GM12878 (cell line): ENCODE measurements around the gene COL13A1. TPM values are rescaled to one million over a fixed set of nuclear protein-coding genes. Genes with fewer than 3 reads are reported as not detected.

Experiments used
- ATAC-seq: fragments of 200-7000 bp; cut with Tn5 transposase; 3 replicates; pipeline ENCODE4 v1.9.1; 2020; ENCODE audit warnings: mild to moderate bottlenecking, moderate library complexity
- BruUV-seq: library from RNA; stranded (reverse); fragments of 400-500 nt; replicated peaks from 2 replicates; lab custom pipeline; 2021; lab: Mats Ljungman, UMichigan
- CTCF ChIA-PET: fragments of 300-600 bp; sonication (Branson Sonifier 250); formaldehyde crosslinking; extraction: SDS; loops from one replicate; lab custom pipeline; 2021; ENCODE audit warnings: inconsistent platforms; lab: Yijun Ruan, JAX
- POLR2A ChIA-PET: fragments of 350-600 bp; formaldehyde crosslinking; extraction: SDS; loops from one replicate; lab custom pipeline; 2021; ENCODE audit warnings: inconsistent platforms; lab: Charles Lee
- RAD21 ChIA-PET: fragments of 300-600 bp; sonication (Branson Sonifier 250); formaldehyde crosslinking; loops from one replicate; lab custom pipeline; 2023; ENCODE audit warnings: antibody characterized with exemption; ENCODE audit not compliant: unreplicated experiment; lab: Charles Lee
- SMC1A ChIA-PET: fragments of 300-600 bp; sonication (Branson Sonifier 250); formaldehyde crosslinking; loops from one replicate; lab custom pipeline; 2023; ENCODE audit not compliant: unreplicated experiment, uncharacterized antibody; lab: Charles Lee
- DNase-seq: peaks from one replicate; pipeline ENCODE4 v3.0.0-alpha.2; 2011; ENCODE audit warnings: low read depth, low spot score
- FAIRE-seq: peaks from 3 replicates; lab custom pipeline; 2011; peaks lifted over from hg19 to GRCh38; lab: Jason Lieb, UNC
- H2AFZ ChIP-seq: 2 replicates; pipeline ENCODE4 v1.6.0; 2011; ENCODE audit warnings: low read depth, low read length, control low read depth; ENCODE audit not compliant: control insufficient read depth
- H3K27ac ChIP-seq: 2 replicates; pipeline ENCODE4 v1.5.1; 2011; ENCODE audit warnings: control low read depth; ENCODE audit not compliant: control insufficient read depth, insufficient read depth
- H3K27me3 ChIP-seq, 2 experiments: replicated peaks in 1 of 2; 2 replicates each; pipeline versions ENCODE4 v1.6.0 to v1.6.1; 2011; ENCODE audit warnings: low read length in 1 of 2; ENCODE audit not compliant: control insufficient read depth in 2 of 2, insufficient read depth in 2 of 2
- H3K36me3 ChIP-seq, 2 experiments: 2 replicates each; pipeline ENCODE4 v1.5.1; 2011; ENCODE audit warnings: low read length in 1 of 2; ENCODE audit not compliant: control insufficient read depth in 2 of 2, insufficient read depth in 2 of 2
- H3K4me1 ChIP-seq: 2 replicates; pipeline ENCODE4 v1.6.1; 2011; ENCODE audit warnings: mild to moderate bottlenecking, low read length, moderate library complexity, mixed read lengths; ENCODE audit not compliant: control insufficient read depth, insufficient read depth
- H3K4me2 ChIP-seq: 2 replicates; pipeline ENCODE4 v1.6.0; 2011; ENCODE audit warnings: control low read depth; ENCODE audit not compliant: control insufficient read depth, insufficient read depth
- H3K4me3 ChIP-seq: fragments of 200-600 bp; sonication (generic); 2 replicates; pipeline ENCODE4 v1.5.1; 2016
- H3K79me2 ChIP-seq: 2 replicates; pipeline ENCODE4 v1.6.0; 2011; ENCODE audit warnings: low read length; ENCODE audit not compliant: control insufficient read depth, insufficient read depth
- H3K9ac ChIP-seq: 2 replicates; pipeline ENCODE4 v1.8.0; 2011; ENCODE audit warnings: low read length, control low read depth, mixed read lengths; ENCODE audit not compliant: control insufficient read depth, insufficient read depth
- H3K9me3 ChIP-seq: replicated peaks from 3 replicates; pipeline ENCODE4 v1.5.1; 2011; ENCODE audit warnings: mild to moderate bottlenecking, low read length; ENCODE audit not compliant: control insufficient read depth, insufficient read depth
- H4K20me1 ChIP-seq: 2 replicates; pipeline ENCODE4 v1.6.0; 2011; ENCODE audit not compliant: control insufficient read depth, insufficient read depth
- CREB1 ChIP-seq: IDR thresholded peaks from 2 replicates; pipeline ENCODE4 v1.6.1; 2012; ENCODE audit warnings: low read depth, mild to moderate bottlenecking, inconsistent platforms
- ESRRA ChIP-seq: IDR thresholded peaks from 2 replicates; pipeline ENCODE4 v1.6.1; 2012; ENCODE audit warnings: mild to moderate bottlenecking, low read length, improper control_type of control experiment
- HDAC6 ChIP-seq: fragments of 200-600 bp; sonication (generic); IDR thresholded peaks from one replicate; pipeline ENCODE4 v1.8.0; 2017; ENCODE audit warnings: antibody characterized with exemption; ENCODE audit not compliant: unreplicated experiment
- JUNB ChIP-seq: IDR thresholded peaks from 2 replicates; pipeline ENCODE4 v1.6.1; 2016; ENCODE audit warnings: antibody characterized with exemption, mild to moderate bottlenecking
- KLF5 ChIP-seq: fragments of 450-650 bp; IDR thresholded peaks from 2 replicates; pipeline ENCODE4 v1.6.1; 2014; ENCODE audit warnings: mild to moderate bottlenecking; ENCODE audit not compliant: partially characterized antibody
- MYB ChIP-seq: fragments of 150-350 bp; IDR thresholded peaks from 2 replicates; pipeline ENCODE4 v1.6.1; 2014; ENCODE audit warnings: mild to moderate bottlenecking, low read depth, low read length, borderline replicate concordance
- NKRF ChIP-seq: fragments of 450-650 bp; conservative IDR thresholded peaks from 2 replicates; pipeline ENCODE4 v1.6.1; 2017; ENCODE audit warnings: mild to moderate bottlenecking, moderate library complexity
- PML ChIP-seq: IDR thresholded peaks from 2 replicates; pipeline ENCODE4 v1.6.1; 2012; ENCODE audit warnings: low read length, inconsistent platforms
- POLR2AphosphoS5 ChIP-seq: IDR thresholded peaks from 2 replicates; pipeline ENCODE4 v1.6.1; 2011; ENCODE audit warnings: mild to moderate bottlenecking, low read length, inconsistent platforms
- RBBP5 ChIP-seq: fragments of 200-600 bp; sonication (generic); conservative IDR thresholded peaks from 2 replicates; pipeline ENCODE4 v1.6.1; 2016
- TCF7 ChIP-seq: IDR thresholded peaks from 2 replicates; pipeline ENCODE4 v1.6.1; 2014; ENCODE audit warnings: antibody characterized with exemption, borderline replicate concordance
- ZBTB11 ChIP-seq: fragments of 450-650 bp; formaldehyde crosslinking; IDR thresholded peaks from 2 replicates; pipeline ENCODE4 v1.5.0; 2022; ENCODE audit warnings: mild to moderate bottlenecking, missing genetic modification characterization
- ZNF207 ChIP-seq: fragments of 450-650 bp; IDR thresholded peaks from 2 replicates; pipeline ENCODE4 v1.6.1; 2014; ENCODE audit warnings: antibody characterized with exemption, mild to moderate bottlenecking, borderline replicate concordance
- ZNF622 ChIP-seq: fragments of 450-650 bp; IDR thresholded peaks from 2 replicates; pipeline ENCODE4 v1.6.1; 2017; ENCODE audit warnings: mild to moderate bottlenecking, inconsistent platforms
- WGBS: methylation state at CpG from one replicate; pipeline ENCODE4 v1.1.6; 2016; ENCODE audit warnings: low lambda C conversion rate; ENCODE audit not compliant: insufficient replicate concordance, insufficient coverage; ENCODE audit errors: missing lambda C conversion rate; 5-methylcytosine and 5-hydroxymethylcytosine counted together
- in situ Hi-C: fragments of 300-500 bp; cut with MboI; formaldehyde crosslinking; loops from 9 replicates; pipeline ENCODE4 v1.14.3; 2018; ENCODE audit warnings: mixed read lengths
- intact Hi-C: fragments of 100-400 bp; cut with micrococcal nuclease; formaldehyde crosslinking; loops from one replicate; pipeline ENCODE4 v1.14.2; 2022; ENCODE audit not compliant: unreplicated experiment
- polyA plus RNA-seq, 11 experiments: library from polyadenylated mRNA; depleted of rRNA in 4 of 11; unstranded in 6 of 11; stranded (reverse) in 5 of 11; fragments of >200 nt; fragmentation: Nextera tagmentation in 4 of 11; fragmentation: Illumina TruSeq in 1 of 11; extraction: Ambion mirVana in 4 of 11; extraction: Trizol in 1 of 11; gene quantifications; 1 replicate in 1 of 11; 2 replicates in 10 of 11; pipeline versions ENCODE4 v1.2.1 to v1.2.3, GENCODE V29; 2011 to 2016; ENCODE audit warnings: inconsistent platforms in 2 of 11, missing spikeins in 2 of 11, low read depth in 1 of 11
- total RNA-seq, 4 experiments: library from RNA; depleted of rRNA in 3 of 4; stranded (reverse); fragments of >200 nt in 3 of 4; fragmentation: Illumina TruSeq in 1 of 4; extraction: Trizol in 1 of 4; gene quantifications; 2 replicates each; pipeline versions ENCODE4 v1.2.1 to v1.2.3, GENCODE V29; 2013 to 2021

COL13A1 gene
- total and polyA plus RNA-seq, 10 of the 15 experiments (the other 5 are each of a cell fraction or from before 2014, with no cell fraction given) = 0.03 to 0.15 (median 0.05) TPM; not detected in 7

- TF ChIP-seq ESRRA = no peak
- CTCF ChIA-PET = no interaction called here
- H3K9ac ChIP-seq = no peak overlapping the region
- H3K27me3 ChIP-seq = peaks cover 0 to 6% of the 10 kb centered on the region in 2 experiments; a peak in 2 of 4 replicates
- H3K4me3 ChIP-seq = no peak overlapping the region
- WGBS = 26% methylated on average over 6 of the region's 6 CpGs
- no peak overlapping the region for H3K4me2 ChIP-seq
- no peak overlapping the region for H2AFZ ChIP-seq
- intact Hi-C loops (no loop called here), in situ Hi-C loops (no loop called here)
- no peaks in the 10 kb centered on the region for H4K20me1 ChIP-seq
- POLR2A ChIA-PET = no interaction called here
- SMC1A ChIA-PET = no interaction called here
- H3K79me2 ChIP-seq = no peaks in the 10 kb centered on the region
- H3K36me3 ChIP-seq = no peaks in the 10 kb centered on the region
- H3K9me3 ChIP-seq = no peaks in the 10 kb centered on the region
- ATAC-seq = no peak
- BruUV-seq = no TSS peak
- DNase-seq = no peak
- no peak overlapping the region for H3K27ac ChIP-seq
- no peak for FAIRE-seq
- RAD21 ChIA-PET = no interaction called here
- H3K4me1 ChIP-seq = no peaks in the 10 kb centered on the region
These were observed 91.7 kb downstream of the COL13A1 start for GRCh38 chr10:69893271-69893900.

- 0 out of 2 replicates have a peak, but pooled peaks cover 3% of the 10 kb centered on the region for H4K20me1 ChIP-seq
- POLR2A ChIA-PET = no interaction called here
- RAD21 ChIA-PET = no interaction called here
- 0% methylated on average over 1 of the region's 1 CpG for WGBS
- CTCF ChIA-PET = no interaction called here
- no peak overlapping the region for H2AFZ ChIP-seq
- ATAC-seq = no peak
- H3K79me2 ChIP-seq = no peaks in the 10 kb centered on the region
- H3K4me1 ChIP-seq = no peaks in the 10 kb centered on the region
- H3K9me3 ChIP-seq = no peaks in the 10 kb centered on the region
- DNase-seq = no peak
- H3K4me3 ChIP-seq = no peak overlapping the region
- no peaks in the 10 kb centered on the region for H3K36me3 ChIP-seq
- H3K9ac ChIP-seq = no peak overlapping the region
- H3K27me3 ChIP-seq = peaks cover 0 to 3% of the 10 kb centered on the region in 2 experiments; a peak in 2 of 4 replicates
- no peak overlapping the region for H3K4me2 ChIP-seq
- no peak for FAIRE-seq
- SMC1A ChIA-PET = no interaction called here
- H3K27ac ChIP-seq = no peak overlapping the region
- intact Hi-C loops = no loop called here
- in situ Hi-C loops = no loop called here
- no TSS peak for BruUV-seq
- TF ChIP-seq ZBTB11 (CRISPR knock-in tag) (no peak), TCF7 (no peak), ZNF622 (no peak), RBBP5 (no peak), POLR2AphosphoS5 (no peak), PML (no peak), KLF5 (no peak), JUNB (no peak), MYB (no peak), HDAC6 (no peak), NKRF (no peak), ZNF207 (no peak), CREB1 (no peak)
These were observed 92.5 kb downstream of the COL13A1 start for GRCh38 chr10:69894156-69894555.
